Measurements from ENCODE around the gene EEF2.
"Not testable (repeated sequence)": the region's sequence is repeated elsewhere in the genome, so short reads cannot be mapped to it uniquely, and the experiment has no call there.

EEF2 gene

GRCh38 chr19:3952755-3953276 lies 32.4 kb downstream of the EEF2 start:
- H3K4me1 Mint-ChIP-seq: peaks cover 28% of the 10 kb centered on the region
- peak overlapping the region; percentile 90 to 93 for H3K27ac Mint-ChIP-seq
- ATAC-seq, H3K9me3 Mint-ChIP-seq, DNase-seq, H3K27me3 Mint-ChIP-seq: not testable (repeated sequence)
- H3K4me3 Mint-ChIP-seq: peak overlapping the region in 1 of 2 donors; percentile 29

GRCh38 chr19:3950871-3951861 lies 34.1 kb downstream of the EEF2 start:
- Mint-ChIP-seq H3K9me3 (no peaks in the 10 kb centered on the region), H3K4me3 (peak overlapping the region; percentile 73 to 91), H3K4me1 (peaks cover 28% of the 10 kb centered on the region), H3K27me3 (no peaks in the 10 kb centered on the region), H3K27ac (peak overlapping the region; percentile 82 to 93)
- ATAC-seq (peak; percentile 81), DNase-seq (peak; percentile 33 to 52)

- H3K27ac Mint-ChIP-seq: peak overlapping the region in 1 of 2 donors; percentile 81
- DNase-seq (no peak), ATAC-seq (peak; percentile 17)
- peak overlapping the region; percentile 62 to 91 for H3K4me3 Mint-ChIP-seq
- peaks cover 28% of the 10 kb centered on the region for H3K4me1 Mint-ChIP-seq
- no peaks in the 10 kb centered on the region for H3K9me3 Mint-ChIP-seq
- no peaks in the 10 kb centered on the region for H3K27me3 Mint-ChIP-seq
Measured at GRCh38 chr19:3949997-3950859, 35.0 kb downstream of the EEF2 start.

GRCh38 chr19:3949294-3949693 lies 36.0 kb downstream of the EEF2 start:
- no peak overlapping the region for H3K4me3 Mint-ChIP-seq
- DNase-seq: no peak
- no peak overlapping the region for H3K27ac Mint-ChIP-seq
- no peak for ATAC-seq
- H3K27me3 Mint-ChIP-seq: no peaks in the 10 kb centered on the region
- H3K9me3 Mint-ChIP-seq: no peaks in the 10 kb centered on the region
- peaks cover 28% of the 10 kb centered on the region for H3K4me1 Mint-ChIP-seq

GRCh38 chr19:3947316-3947933 lies 37.8 kb downstream of the EEF2 start:
- not testable (repeated sequence) for H3K9me3 Mint-ChIP-seq, ATAC-seq, H3K4me3 Mint-ChIP-seq, H3K27ac Mint-ChIP-seq, DNase-seq, H3K27me3 Mint-ChIP-seq
- H3K4me1 Mint-ChIP-seq: peaks cover 20% of the 10 kb centered on the region

GRCh38 chr19:3945838-3946237 lies 39.4 kb downstream of the EEF2 start:
- ATAC-seq (no peak), DNase-seq (no peak)
- Mint-ChIP-seq H3K4me3 (no peak overlapping the region), H3K4me1 (peaks cover 6% of the 10 kb centered on the region), H3K9me3 (no peaks in the 10 kb centered on the region), H3K27ac (no peak overlapping the region), H3K27me3 (no peaks in the 10 kb centered on the region)

GRCh38 chr19:3944018-3944721 lies 41.1 kb downstream of the EEF2 start:
- DNase-seq (no peak), ATAC-seq (no peak)
- Mint-ChIP-seq H3K4me1 (no peaks in the 10 kb centered on the region), H3K9me3 (no peaks in the 10 kb centered on the region), H3K27me3 (no peaks in the 10 kb centered on the region), H3K4me3 (no peak overlapping the region), H3K27ac (no peak overlapping the region)

- H3K9me3 Mint-ChIP-seq: no peaks in the 10 kb centered on the region
- DNase-seq: no peak
- no peaks in the 10 kb centered on the region for H3K4me1 Mint-ChIP-seq
- H3K27ac Mint-ChIP-seq: no peak overlapping the region
- no peak for ATAC-seq
- H3K27me3 Mint-ChIP-seq: no peaks in the 10 kb centered on the region
- H3K4me3 Mint-ChIP-seq: no peak overlapping the region
Measured at GRCh38 chr19:3942790-3943409, 42.4 kb downstream of the EEF2 start.

- not testable (repeated sequence) for H3K9me3 Mint-ChIP-seq, DNase-seq, ATAC-seq, H3K4me3 Mint-ChIP-seq, H3K4me1 Mint-ChIP-seq, H3K27ac Mint-ChIP-seq
- H3K27me3 Mint-ChIP-seq: peaks cover 11% of the 10 kb centered on the region
Measured at GRCh38 chr19:3938300-3938950, 46.8 kb downstream of the EEF2 start.

- no peak for ATAC-seq
- H3K9me3 Mint-ChIP-seq: no peaks in the 10 kb centered on the region
- H3K4me1 Mint-ChIP-seq: no peaks in the 10 kb centered on the region
- H3K4me3 Mint-ChIP-seq: no peak overlapping the region
- no peak overlapping the region for H3K27ac Mint-ChIP-seq
- no peak for DNase-seq
- peaks cover 25% of the 10 kb centered on the region for H3K27me3 Mint-ChIP-seq
Measured at GRCh38 chr19:3936506-3937442, 48.5 kb downstream of the EEF2 start.

- Mint-ChIP-seq H3K9me3 (no peaks in the 10 kb centered on the region), H3K4me3 (peak within 1 kb of the TSS in 1 of 2 donors; percentile 44), H3K27ac (peak within 1 kb of the TSS; percentile 50 to 57), H3K4me1 (no peaks in the 10 kb centered on the region), H3K27me3 (peaks cover 34% of the 10 kb centered on the region)
- DNase-seq (no peak), ATAC-seq (no peak)
Measured at GRCh38 chr19:3932931-3933810, 52.1 kb downstream of the EEF2 start, which contains the start of gene NMRK2. Gene NMRK2, plus strand, starts transcription at chr19:3933069. Its CDS starts 603 bp downstream, at chr19:3933672.

- Mint-ChIP-seq H3K27ac (no peak overlapping the region), H3K4me3 (no peak overlapping the region), H3K4me1 (no peaks in the 10 kb centered on the region), H3K9me3 (no peaks in the 10 kb centered on the region), H3K27me3 (peaks cover 34% of the 10 kb centered on the region)
- no peak for DNase-seq
- no peak for ATAC-seq
Measured at GRCh38 chr19:3931041-3931440, 54.2 kb downstream of the EEF2 start.

Measured in stimulated activated naive CD8-positive, alpha-beta T cell treated with anti-CD3 and anti-CD28 coated beads, Interleukin-15, amount 100 ng/mL, for 72 hours (primary cell).